GM21825 (cell line): Measurements from ENCODE around the gene LAMB3.

Source experiments
- ATAC-seq: cut with Tn5 transposase; IDR thresholded peaks from one replicate; pipeline ENCODE4 v1.9.1; 2021; ENCODE audit warnings: mild to moderate bottlenecking, moderate library complexity; ENCODE audit not compliant: unreplicated experiment

LAMB3 gene

GRCh38 chr1:209662879-209663327 lies 10.7 kb upstream of the LAMB3 start:
- no peak for ATAC-seq

DNA sequence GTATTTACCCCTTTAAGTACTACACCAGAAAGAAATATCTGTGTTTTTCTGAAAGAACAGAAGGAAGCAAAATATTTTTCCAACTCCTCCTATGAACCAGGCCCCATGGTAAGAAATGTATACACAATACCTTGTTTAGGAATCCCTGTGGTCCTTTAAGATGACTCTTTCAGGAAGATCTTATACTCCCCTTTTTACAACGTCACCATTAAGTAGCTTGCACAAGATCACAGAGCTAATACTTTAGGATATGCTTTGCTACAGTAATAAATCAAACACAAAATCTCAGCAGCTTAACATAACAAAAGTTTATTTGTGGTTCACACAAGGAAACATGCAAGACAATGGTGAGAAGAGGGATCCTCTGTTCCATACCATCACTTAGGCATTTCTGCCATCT lies 8.8 kb upstream of the LAMB3 start:
- ATAC-seq, result no peak

GRCh38 chr1:209659909-209660308 lies 7.7 kb upstream of the LAMB3 start:
- peak; percentile 78 for ATAC-seq

- ATAC-seq, result no peak
Measured at GRCh38 chr1:209657918-209658317, 5.7 kb upstream of the LAMB3 start.

DNA sequence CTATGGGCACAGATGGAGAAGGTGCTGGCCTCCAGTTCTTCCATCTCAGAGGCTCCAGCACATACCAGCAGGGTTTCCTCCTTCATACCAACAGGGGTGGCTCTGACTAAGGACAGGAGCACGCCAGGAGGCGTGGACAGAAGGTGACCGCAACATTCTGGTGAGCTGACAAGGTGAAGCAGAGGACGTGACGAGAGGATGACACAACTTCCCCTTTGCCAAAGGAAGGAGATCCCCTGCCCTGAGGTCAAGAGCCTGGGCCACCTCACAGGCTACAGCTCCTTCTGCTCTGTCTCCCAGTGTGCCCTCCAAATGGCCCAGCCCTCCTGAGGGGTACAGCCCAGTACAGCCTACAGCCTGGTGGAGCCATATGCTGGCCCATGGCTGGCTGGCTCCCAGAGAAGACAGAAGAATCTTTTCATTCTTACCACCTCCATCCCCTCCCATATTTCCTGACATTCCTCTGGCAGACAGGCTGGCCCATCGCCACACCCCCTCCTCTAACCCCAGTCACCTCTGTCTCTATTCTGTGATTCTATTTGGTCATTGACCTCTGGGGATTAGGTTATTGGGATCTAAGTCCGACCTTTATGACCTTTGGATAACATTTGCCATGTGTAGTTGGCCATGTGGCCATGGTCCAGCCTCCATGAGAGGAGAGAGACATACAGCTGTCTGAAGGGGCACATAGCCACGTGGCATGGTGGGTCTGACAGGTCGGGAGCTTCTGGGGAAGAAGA lies 5.1 kb upstream of the LAMB3 start:
- ATAC-seq, result no peak

GRCh38 chr1:209655411-209656231 lies 3.4 kb upstream of the LAMB3 start:
- ATAC-seq, result no peak

DNA sequence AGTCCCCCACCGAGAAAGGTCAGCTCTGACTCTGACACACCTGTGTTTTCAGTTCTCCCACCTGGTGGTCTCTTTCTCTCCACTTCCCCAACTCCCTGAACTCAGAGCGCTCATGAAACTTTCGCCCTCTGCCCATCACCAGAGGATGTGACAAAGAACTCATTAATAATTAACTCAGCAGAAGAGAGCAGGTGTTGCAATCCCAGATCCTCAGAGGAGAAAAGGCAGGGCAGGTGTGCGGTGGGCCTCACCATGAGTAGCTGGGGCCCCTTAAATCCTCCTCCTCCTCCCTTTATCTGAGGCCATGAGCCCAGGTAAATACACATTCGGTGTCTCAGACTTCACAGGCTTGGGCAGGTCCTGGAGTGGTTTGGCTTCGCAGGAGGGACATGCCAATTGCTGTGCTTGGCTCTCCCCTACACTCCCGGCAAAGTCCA lies 1.7 kb upstream of the LAMB3 start:
- ATAC-seq, result no peak

- ATAC-seq, result peak; percentile 42
Measured at GRCh38 chr1:209652873-209653401, 712 bp upstream of the LAMB3 start.

DNA sequence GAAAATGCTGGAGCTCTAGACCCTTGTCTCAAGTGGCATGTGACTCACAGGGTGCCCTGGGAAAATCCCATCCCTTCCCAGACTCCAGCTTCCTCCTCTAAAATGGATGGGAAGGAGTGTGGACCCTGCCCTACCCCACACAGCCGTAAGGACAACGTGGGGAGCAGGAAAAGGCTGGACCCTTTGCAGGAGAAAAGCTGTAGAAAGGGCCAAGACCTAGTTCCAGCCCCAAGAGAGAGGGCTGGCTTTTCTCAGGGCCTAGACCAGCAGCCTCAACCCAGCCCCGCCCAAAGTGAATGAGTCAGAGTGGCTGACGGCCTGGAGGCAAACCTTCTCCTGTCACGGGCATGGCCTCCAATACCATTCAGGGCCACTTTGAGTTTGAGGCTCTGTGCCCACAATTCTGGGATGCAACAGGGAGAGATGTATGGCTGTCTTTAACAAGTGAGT lies 1.1 kb downstream of the LAMB3 start:
- ATAC-seq, result no peak

- ATAC-seq, result no peak
Measured at GRCh38 chr1:209650454-209650853, 1.8 kb downstream of the LAMB3 start.

DNA sequence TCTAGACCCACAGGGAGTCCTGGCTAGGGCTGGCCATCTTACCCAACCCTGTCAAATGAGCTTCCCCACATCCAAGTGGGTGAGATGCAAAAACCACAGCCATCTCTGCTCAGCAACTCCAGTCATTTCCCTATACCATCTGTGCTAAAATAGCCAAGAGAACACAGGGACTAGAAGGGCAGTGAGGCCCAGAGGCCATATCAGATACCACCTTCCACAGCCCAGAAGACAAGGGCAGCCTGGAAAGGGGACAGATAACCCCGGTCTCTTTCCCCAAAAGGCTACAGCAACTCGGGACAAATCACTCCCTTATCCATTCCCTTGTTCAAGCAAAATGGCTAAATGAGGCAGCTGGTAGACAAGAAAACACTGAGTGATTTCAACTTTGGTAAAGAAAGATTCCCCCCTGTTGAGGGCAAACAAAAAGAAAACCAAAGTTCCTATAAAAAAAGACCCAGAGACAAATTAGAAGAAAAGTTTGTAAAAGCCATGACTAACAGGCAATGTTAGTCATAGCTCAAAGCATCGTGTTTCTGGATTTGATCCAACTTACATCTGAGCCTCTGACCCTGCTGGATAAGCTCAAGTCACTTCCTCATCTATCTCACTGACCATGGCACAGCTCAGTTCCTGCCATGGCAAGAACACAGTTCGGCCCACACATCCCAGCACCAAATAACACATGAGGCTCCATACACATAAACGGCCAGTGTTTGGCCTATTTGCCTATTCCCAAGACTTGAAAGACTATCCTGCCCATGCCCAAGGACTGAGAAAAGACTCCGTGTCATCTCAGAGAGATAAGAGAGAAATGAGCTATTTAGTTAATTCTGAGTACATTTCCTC lies 3.1 kb downstream of the LAMB3 start:
- ATAC-seq, result no peak

DNA sequence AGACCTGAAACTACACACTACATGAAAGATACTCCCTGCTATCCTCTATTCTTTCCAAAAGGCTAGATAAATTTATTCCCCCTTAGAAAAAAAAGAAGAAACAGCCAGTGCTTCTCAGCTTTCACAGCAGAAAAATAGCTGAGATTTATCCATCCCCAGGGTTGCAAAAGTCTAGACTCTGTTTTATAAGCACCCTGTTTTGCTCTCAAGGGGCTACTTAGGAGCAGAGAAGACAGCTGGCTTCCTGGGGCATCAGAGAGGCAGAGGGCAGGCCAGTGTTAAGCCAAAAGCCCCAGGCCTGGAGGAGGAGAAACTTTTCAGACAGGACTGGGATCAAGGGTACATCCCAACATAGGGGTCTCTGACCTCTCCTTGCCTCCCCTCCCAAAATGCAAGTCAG lies 3.9 kb downstream of the LAMB3 start:
- no peak for ATAC-seq

DNA sequence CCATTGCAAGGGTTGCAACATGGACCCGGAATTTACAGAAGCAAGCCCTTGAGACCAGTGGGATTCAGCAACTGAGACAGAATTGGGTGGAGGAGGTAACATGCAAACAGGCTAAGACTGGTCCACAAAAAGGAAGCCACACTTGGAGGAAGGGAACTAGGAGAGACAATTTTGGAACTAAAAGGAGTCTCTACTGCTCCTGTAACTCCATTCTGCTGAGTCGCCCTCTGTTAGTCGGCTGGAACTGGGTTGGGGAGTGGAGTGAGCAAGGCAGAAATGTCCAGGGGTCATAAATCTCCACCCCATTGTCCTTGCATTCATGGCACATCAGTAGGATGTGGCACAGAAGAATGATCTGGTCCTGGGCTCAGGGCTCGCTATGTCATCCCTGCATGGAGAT lies 5.1 kb downstream of the LAMB3 start:
- ATAC-seq, result no peak

DNA sequence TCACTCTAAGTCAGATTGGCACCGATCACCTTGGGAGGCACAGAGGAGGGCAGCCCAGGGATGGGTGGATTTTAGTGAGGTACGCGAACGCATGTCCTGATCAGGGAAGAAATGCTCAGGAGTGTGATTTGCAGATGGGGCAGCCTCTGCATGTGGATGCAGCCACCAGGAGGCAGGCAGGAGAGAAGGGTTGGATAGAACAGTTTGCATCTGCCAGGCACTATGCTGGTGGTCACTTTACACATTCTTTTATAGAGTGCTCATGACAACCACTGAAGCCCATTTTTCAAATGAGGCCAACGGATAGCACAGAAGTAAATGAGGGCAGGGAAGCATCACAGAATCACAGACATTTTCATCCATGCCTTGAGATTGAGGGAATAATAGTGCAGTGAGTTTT lies 5.7 kb downstream of the LAMB3 start:
- ATAC-seq, result no peak

GRCh38 chr1:209645574-209646452 lies 6.4 kb downstream of the LAMB3 start:
- ATAC-seq, result no peak

DNA sequence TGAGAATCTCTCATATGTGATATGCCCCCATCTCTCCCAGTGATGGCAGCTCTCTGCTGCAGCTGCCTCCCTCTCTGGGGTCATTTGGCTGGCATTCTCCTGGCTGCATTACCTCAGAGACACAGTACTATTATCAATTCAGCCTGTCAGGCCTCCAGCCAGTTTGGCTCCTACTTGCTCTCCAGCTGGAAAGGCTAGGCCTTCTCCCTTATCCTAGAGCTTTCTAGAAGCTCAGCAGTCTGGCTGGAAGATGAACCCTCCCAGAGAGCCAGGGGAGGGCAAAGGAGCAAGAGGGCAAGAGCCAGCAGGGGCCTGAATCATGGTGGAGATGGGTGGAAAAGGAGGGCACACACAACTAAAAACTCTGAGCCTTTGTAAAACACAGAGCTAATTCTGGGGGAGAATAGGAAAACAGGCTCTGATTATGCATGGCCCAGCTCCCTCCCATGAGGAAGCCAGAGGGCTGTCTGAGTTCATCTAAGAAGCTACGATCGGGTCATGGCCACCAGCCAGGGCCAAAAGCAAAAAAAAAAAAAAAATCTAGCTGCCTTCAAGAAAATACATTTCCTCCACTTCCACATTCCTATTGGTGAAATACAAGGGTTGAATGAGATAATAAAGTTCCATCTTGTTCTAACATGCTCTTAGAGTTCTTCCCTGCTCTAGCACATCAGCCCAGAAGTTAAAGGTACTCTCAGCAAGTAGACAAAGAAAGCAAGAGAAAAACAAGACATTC lies 8.8 kb downstream of the LAMB3 start:
- ATAC-seq, result no peak

GRCh38 chr1:209642816-209643215 lies 9.4 kb downstream of the LAMB3 start:
- ATAC-seq, result no peak

- no peak for ATAC-seq
Measured at GRCh38 chr1:209641832-209642172, 10.4 kb downstream of the LAMB3 start.

- ATAC-seq, result no peak
Measured at GRCh38 chr1:209635850-209636249, 16.4 kb downstream of the LAMB3 start.
